HG03575 (cell line): ENCODE data around the gene ICAM1.
"Not testable (repeated sequence)": the region's sequence is repeated elsewhere in the genome, so short reads cannot be mapped to it uniquely, and the experiment has no call there.

Source experiments
- ATAC-seq: cut with Tn5 transposase; IDR thresholded peaks from one replicate; pipeline ENCODE4 v1.9.1; 2021; ENCODE audit not compliant: unreplicated experiment, insufficient number of reproducible peaks, low FRiP score; ENCODE audit errors: extremely low read depth

Gene ICAM1

GRCh38 chr19:10270616-10271394 is at the start of gene ICAM1:
TSS of gene ICAM1 (plus strand) at chr19:10271120. CDS start at chr19:10271160, 40 bp downstream.
- no peak for ATAC-seq

GRCh38 chr19:10222201-10222890 is 48.6 kb upstream of the ICAM1 start:
- ATAC-seq, result no peak

- ATAC-seq, result no peak
These were observed 47.3 kb upstream of the ICAM1 start for GRCh38 chr19:10223488-10224213.

GRCh38 chr19:10224337-10224736 is 46.6 kb upstream of the ICAM1 start:
- ATAC-seq, result no peak

- no peak for ATAC-seq
These were observed 44.9 kb upstream of the ICAM1 start for GRCh38 chr19:10226021-10226375.

- ATAC-seq, result no peak
These were observed 44.4 kb upstream of the ICAM1 start for GRCh38 chr19:10226376-10227025.

- ATAC-seq, result no peak
These were observed 43.6 kb upstream of the ICAM1 start for GRCh38 chr19:10227026-10227971.

GRCh38 chr19:10228393-10228792 is 42.5 kb upstream of the ICAM1 start:
- no peak for ATAC-seq

GRCh38 chr19:10228920-10229319 is 42.0 kb upstream of the ICAM1 start:
- ATAC-seq, result no peak

DNA sequence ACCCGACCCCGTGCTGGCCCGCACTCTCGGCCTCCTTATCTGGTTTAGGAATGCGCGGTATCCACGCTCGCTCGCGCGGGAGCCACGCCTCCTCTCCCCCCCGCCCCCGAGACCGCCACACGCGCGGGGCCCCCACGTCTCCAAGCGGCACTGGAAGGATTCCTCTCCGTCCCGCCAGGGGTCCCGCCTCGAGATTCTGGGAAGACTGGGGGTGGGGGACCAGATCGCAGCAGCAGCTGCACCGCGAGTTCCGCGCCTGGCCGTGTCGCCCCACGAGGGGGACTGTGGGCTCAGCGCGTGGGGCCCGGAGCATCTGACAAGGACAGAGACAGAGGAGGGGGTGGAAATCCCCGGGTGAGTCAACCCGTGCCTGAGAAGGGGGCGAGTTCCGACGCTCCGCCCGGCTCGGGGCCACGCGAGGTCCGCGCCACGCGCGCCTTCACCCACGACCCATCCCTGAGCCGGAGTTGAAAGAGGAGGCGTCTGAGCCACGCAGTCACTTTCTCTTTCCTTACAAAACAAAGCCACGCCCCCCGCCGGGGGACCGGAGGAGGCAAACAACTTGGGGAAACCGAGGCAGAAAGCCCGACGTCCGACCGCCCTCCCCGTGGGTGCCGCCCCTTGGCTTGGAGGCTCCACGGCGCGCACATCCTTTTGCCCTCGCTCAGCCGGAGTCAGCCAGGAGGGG is 40.6 kb upstream of the ICAM1 start:
- ATAC-seq, result no peak

- ATAC-seq, result no peak
These were observed 39.9 kb upstream of the ICAM1 start, which contains the start of gene S1PR2 for GRCh38 chr19:10230861-10231611. TSS of gene S1PR2 (minus strand) at chr19:10231331. CDS start at chr19:10224905, 6,426 bp downstream.

DNA sequence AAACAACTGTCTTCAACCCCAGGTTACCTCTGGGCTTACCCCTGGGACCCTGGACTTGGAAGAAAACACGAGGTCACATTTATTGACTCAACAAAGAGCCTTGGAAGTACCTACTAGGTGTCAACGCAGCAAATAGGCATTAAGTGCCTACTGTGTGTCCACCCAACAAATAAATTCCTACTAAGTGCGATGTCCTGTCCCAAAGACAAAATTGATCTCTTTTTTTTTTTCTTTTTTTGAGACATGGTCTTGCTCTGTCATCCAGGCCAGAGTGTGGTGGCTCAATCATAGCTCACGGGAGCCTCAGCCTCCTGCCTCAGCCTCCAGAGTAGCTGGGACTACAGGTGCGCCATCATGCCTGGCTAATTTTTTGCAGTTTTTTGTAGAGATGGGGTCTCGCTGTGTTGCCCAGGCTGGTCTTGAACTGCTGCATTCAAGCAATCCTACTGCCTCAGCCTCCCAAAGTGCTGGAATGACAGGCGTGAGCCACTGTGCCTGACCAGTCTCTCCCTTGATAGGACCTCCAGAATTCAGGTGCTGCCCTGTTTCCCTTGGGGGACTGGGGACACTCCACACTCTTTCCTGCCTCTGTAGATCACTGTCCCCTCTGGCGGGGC is 39.2 kb upstream of the ICAM1 start:
- ATAC-seq, result no peak

DNA sequence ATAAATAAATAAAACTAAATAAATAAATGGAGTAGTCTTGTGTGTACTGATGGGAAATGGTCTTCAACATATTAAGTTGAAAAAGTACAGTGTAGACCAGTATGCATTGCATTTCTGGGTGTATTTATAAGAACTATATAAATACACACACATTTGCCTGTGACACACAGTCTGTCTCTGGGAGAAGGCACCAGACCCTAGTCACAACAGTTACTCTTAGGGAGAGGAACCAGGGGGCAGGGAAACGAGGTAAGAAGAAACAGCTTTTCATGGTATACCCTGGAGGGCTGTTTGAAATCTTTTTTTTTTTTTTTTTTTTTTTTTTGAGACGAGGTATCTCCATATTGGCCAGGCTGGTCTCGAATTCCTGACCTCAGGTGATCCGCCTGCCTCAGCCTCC is 37.0 kb upstream of the ICAM1 start:
- no peak for ATAC-seq

GRCh38 chr19:10235003-10235402 is 35.9 kb upstream of the ICAM1 start:
- no peak for ATAC-seq

GRCh38 chr19:10235409-10235808 is 35.5 kb upstream of the ICAM1 start:
- not testable (repeated sequence) for ATAC-seq

DNA sequence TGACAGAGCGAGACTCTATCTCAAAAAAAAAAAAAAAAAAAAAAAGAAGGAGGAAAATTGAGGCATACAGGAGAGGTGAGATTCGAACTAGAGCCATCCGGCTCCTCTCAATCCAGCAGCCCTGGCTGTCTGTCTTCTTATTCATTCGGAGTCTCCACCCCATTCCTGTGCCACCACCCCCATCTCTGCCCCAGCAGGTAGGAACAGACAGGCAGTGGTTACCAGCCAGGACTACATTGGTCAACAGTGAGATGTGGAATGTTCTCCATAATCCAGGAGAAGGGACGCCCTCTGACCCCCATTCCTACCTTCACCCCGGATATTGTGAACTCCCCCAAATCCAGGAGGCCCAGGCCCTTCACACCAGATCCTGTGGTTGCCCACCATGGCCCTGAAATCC is 33.2 kb upstream of the ICAM1 start:
- no peak for ATAC-seq
